Amygdala (tissue), 56 donors: ENCODE measurements around the gene RSKR.
A peak's percentile ranks its signal among the peaks of the same experiment; 100 is the strongest.
"Not testable (repeated sequence)": the region's sequence is repeated elsewhere in the genome, so short reads cannot be mapped to it uniquely, and the experiment has no call there.

Source experiments
- DNase-seq, 56 donors: peaks; one replicate each; lab custom pipeline; 2025; lab: John Stamatoyannopoulos, UW

The RSKR gene

GRCh38 chr17:28613931-28614381, at the start of gene RSKR:
Gene RSKR, minus strand, starts transcription at chr17:28614185. Its CDS starts 24 bp downstream, at chr17:28614161.
- DNase-seq, result peak in 34 of 56 donors; percentile 4 to 76 (median 26)

GRCh38 chr17:28663723-28664122, 49.7 kb upstream of the RSKR start:
- DNase-seq, result no peak

GRCh38 chr17:28662527-28662829, 48.5 kb upstream of the RSKR start:
- DNase-seq, result peak in 1 of 56 donors; percentile 48

- peak; percentile 50 to 97 (median 88) for DNase-seq
Observed at GRCh38 chr17:28661635-28662526, 47.9 kb upstream of the RSKR start, which contains the start of the genes SDF2 and SUPT6H. Gene SDF2, minus strand, starts transcription at chr17:28661906. Its CDS starts 30 bp downstream, at chr17:28661876. Gene SUPT6H, plus strand, starts transcription at chr17:28662205. Its CDS starts 11,197 bp downstream, at chr17:28673402.

- not testable (repeated sequence) for DNase-seq
Observed at GRCh38 chr17:28659497-28659881, 45.5 kb upstream of the RSKR start.

GRCh38 chr17:28658766-28659496, 44.9 kb upstream of the RSKR start:
- DNase-seq, result not testable (repeated sequence)

GRCh38 chr17:28658342-28658741, 44.4 kb upstream of the RSKR start:
- DNase-seq, result not testable (repeated sequence)

GRCh38 chr17:28657756-28658155, 43.8 kb upstream of the RSKR start:
- DNase-seq, result no peak

GRCh38 chr17:28655160-28655559, 41.2 kb upstream of the RSKR start:
- DNase-seq, result no peak

GRCh38 chr17:28648698-28649097, 34.7 kb upstream of the RSKR start:
- no peak for DNase-seq

GRCh38 chr17:28646039-28646754, 32.2 kb upstream of the RSKR start:
- no peak for DNase-seq

GRCh38 chr17:28645576-28645939, 31.6 kb upstream of the RSKR start:
- DNase-seq, result no peak

GRCh38 chr17:28644787-28645575, 31.0 kb upstream of the RSKR start, which contains the start of gene BLTP2:
Gene BLTP2, minus strand, starts transcription at chr17:28645158. Its CDS starts 102 bp downstream, at chr17:28645056.
- DNase-seq, result peak; percentile 49 to 97 (median 91)

GRCh38 chr17:28643983-28644786, 30.2 kb upstream of the RSKR start:
- peak in 23 of 56 donors; percentile 4 to 58 (median 21) for DNase-seq

- no peak for DNase-seq
Observed at GRCh38 chr17:28641579-28641978, 27.6 kb upstream of the RSKR start.

GRCh38 chr17:28635506-28635905, 21.5 kb upstream of the RSKR start:
- DNase-seq, result no peak

GRCh38 chr17:28634206-28634865, 20.4 kb upstream of the RSKR start:
- peak in 1 of 56 donors; percentile 8 for DNase-seq

- DNase-seq, result no peak
Observed at GRCh38 chr17:28626818-28627217, 12.8 kb upstream of the RSKR start.
